Endodermal cell (in vitro differentiated cells): Measurements from ENCODE around the gene AFF3. TPM values are rescaled to one million over a fixed set of nuclear protein-coding genes. Genes with fewer than 3 reads are reported as not detected.

Source experiments
- DNase-seq: peaks from one replicate; pipeline ENCODE4 v3.0.0-alpha.2; 2017
- H3K27ac ChIP-seq: 2 replicates; pipeline ENCODE4 v1.5.1; 2013; ENCODE audit warnings: mild to moderate bottlenecking, low read depth, low read length, moderate library complexity
- H3K27me3 ChIP-seq: 2 replicates; pipeline ENCODE4 v1.6.1; 2013; ENCODE audit warnings: mild to moderate bottlenecking, low read length, moderate library complexity; ENCODE audit not compliant: insufficient read depth, control insufficient read depth, poor library complexity, severe bottlenecking
- H3K36me3 ChIP-seq: 2 replicates; pipeline ENCODE4 v1.7.0; 2013; ENCODE audit warnings: mild to moderate bottlenecking, low read length, moderate library complexity; ENCODE audit not compliant: control insufficient read depth, insufficient read depth
- H3K4me1 ChIP-seq: one replicate; pipeline ENCODE4 v1.7.0; 2013; ENCODE audit warnings: low read length; ENCODE audit not compliant: control insufficient read depth, insufficient read depth
- H3K4me3 ChIP-seq: 2 replicates; pipeline ENCODE4 v1.5.1; 2013; ENCODE audit warnings: mild to moderate bottlenecking, low read length, moderate library complexity
- H3K9ac ChIP-seq: 2 replicates; pipeline ENCODE4 v1.6.1; 2013; ENCODE audit warnings: mild to moderate bottlenecking, low read length, moderate library complexity; ENCODE audit not compliant: poor library complexity, severe bottlenecking; ENCODE audit errors: extremely low read depth
- H3K9me3 ChIP-seq: 2 replicates; pipeline ENCODE4 v1.6.1; 2013; ENCODE audit warnings: mild to moderate bottlenecking, low read length, moderate library complexity; ENCODE audit not compliant: control insufficient read depth
- H3K27ac Mint-ChIP-seq: 2 replicates; pipeline ENCODE4 v1.8.0; 2020; ENCODE audit warnings: mixed read lengths
- H3K27me3 Mint-ChIP-seq: 2 replicates; pipeline ENCODE4 v1.8.0; 2021; ENCODE audit warnings: mild to moderate bottlenecking, mixed read lengths; ENCODE audit not compliant: insufficient read depth
- H3K36me3 Mint-ChIP-seq: 2 replicates; pipeline ENCODE4 v1.8.0; 2020; ENCODE audit warnings: low read depth, mixed read lengths
- H3K4me1 Mint-ChIP-seq: 2 replicates; pipeline ENCODE4 v1.8.0; 2020; ENCODE audit warnings: mixed read lengths
- H3K4me3 Mint-ChIP-seq: 2 replicates; pipeline ENCODE4 v1.8.0; 2020; ENCODE audit warnings: mild to moderate bottlenecking, moderate library complexity, mixed read lengths
- H3K9me3 Mint-ChIP-seq: 2 replicates; pipeline ENCODE4 v1.8.0; 2020; ENCODE audit warnings: mild to moderate bottlenecking, mixed read lengths
- WGBS, 2 experiments: methylation state at CpG; one replicate each; pipeline versions ENCODE4 v1.1.5 to v1.1.7; 2013; ENCODE audit warnings: missing lambda C conversion rate in 2 of 2, mixed read lengths in 1 of 2; ENCODE audit not compliant: insufficient coverage in 1 of 2, insufficient read length in 1 of 2; 5-methylcytosine and 5-hydroxymethylcytosine counted together
- total RNA-seq, 2 donors: library from RNA; stranded (reverse); fragmentation: NEBNext Ultra II Directional in 1 of 2; extraction: Animal tissue kit (Norgen Biotek cat#: 25700) in 1 of 2; gene quantifications; 2 replicates in 1 of 2; 3 replicates in 1 of 2; pipeline ENCODE4 v1.2.1, GENCODE V29; 2021
- TF ChIP-seq, protein P1 (sequence below): fragments of 200-600 bp; sonication (generic); conservative IDR thresholded peaks from 2 replicates; pipeline ENCODE4 v1.5.0; 2021; ENCODE audit warnings: antibody characterized with exemption, mild to moderate bottlenecking

Gene AFF3
- total RNA-seq, 2 donors from 2014 or later = 0.62 to 0.73 TPM

GRCh38 chr2:99810225-99810624 is 332.2 kb downstream of the AFF3 start:
- TF ChIP-seq, protein P1, sequence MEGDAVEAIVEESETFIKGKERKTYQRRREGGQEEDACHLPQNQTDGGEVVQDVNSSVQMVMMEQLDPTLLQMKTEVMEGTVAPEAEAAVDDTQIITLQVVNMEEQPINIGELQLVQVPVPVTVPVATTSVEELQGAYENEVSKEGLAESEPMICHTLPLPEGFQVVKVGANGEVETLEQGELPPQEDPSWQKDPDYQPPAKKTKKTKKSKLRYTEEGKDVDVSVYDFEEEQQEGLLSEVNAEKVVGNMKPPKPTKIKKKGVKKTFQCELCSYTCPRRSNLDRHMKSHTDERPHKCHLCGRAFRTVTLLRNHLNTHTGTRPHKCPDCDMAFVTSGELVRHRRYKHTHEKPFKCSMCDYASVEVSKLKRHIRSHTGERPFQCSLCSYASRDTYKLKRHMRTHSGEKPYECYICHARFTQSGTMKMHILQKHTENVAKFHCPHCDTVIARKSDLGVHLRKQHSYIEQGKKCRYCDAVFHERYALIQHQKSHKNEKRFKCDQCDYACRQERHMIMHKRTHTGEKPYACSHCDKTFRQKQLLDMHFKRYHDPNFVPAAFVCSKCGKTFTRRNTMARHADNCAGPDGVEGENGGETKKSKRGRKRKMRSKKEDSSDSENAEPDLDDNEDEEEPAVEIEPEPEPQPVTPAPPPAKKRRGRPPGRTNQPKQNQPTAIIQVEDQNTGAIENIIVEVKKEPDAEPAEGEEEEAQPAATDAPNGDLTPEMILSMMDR = no peak
- no peaks in the 10 kb centered on the region for H3K4me1 Mint-ChIP-seq
- H3K36me3 Mint-ChIP-seq = no peaks in the 10 kb centered on the region
- no peaks in the 10 kb centered on the region for H3K9me3 ChIP-seq
- 88% methylated on average over 4 of the region's 4 CpGs; no CpG with 5 or more reads in 1 of the 2 experiments for WGBS, 2 experiments
- peaks cover 4% of the 10 kb centered on the region for H3K27me3 Mint-ChIP-seq
- H3K4me1 ChIP-seq = no peaks in the 10 kb centered on the region
- DNase-seq = no peak
- H3K9ac ChIP-seq = no peak overlapping the region
- no peaks in the 10 kb centered on the region for H3K36me3 ChIP-seq
- no peak overlapping the region for H3K27ac ChIP-seq
- H3K4me3 ChIP-seq = no peak overlapping the region
- H3K4me3 Mint-ChIP-seq = no peak overlapping the region
- no peak overlapping the region for H3K27ac Mint-ChIP-seq
- H3K9me3 Mint-ChIP-seq = no peaks in the 10 kb centered on the region
- no peaks in the 10 kb centered on the region for H3K27me3 ChIP-seq

DNA sequence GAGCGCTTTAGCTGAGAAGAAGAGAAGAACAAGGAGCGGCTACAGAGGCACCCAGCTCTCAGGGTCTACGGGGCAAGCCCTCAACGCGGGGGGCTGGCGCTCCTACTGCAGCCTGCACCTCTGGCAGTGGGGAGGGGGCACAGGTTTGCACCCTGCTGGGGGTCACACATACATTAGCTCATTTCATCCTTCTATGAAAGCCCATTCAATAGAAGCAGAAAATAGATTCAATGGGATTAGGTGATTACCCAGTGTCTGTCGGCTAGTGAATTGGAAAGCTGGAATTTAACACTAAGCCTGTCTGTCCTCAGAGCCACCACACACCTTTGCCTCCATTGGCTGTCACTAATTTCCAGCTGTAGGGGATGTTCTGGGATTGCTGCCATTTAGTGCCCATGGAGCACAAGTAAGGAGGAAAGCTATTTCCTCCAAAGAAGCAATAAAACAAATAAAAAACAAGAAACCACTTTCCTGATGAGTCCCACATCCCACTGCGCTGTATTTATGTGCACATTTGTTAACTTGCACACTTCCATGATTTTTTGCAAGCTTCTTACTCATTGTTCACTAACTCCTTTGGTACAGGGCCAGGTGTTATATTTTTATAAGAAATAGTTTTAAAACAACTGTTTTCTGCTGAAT is 333.0 kb downstream of the AFF3 start:
- TF ChIP-seq, protein P1 = no peak
- no peaks in the 10 kb centered on the region for H3K4me1 ChIP-seq
- peaks cover 4% of the 10 kb centered on the region for H3K27me3 Mint-ChIP-seq
- no peak overlapping the region for H3K27ac ChIP-seq
- no peaks in the 10 kb centered on the region for H3K9me3 Mint-ChIP-seq
- H3K27ac Mint-ChIP-seq = no peak overlapping the region
- no peaks in the 10 kb centered on the region for H3K36me3 ChIP-seq
- no peak for DNase-seq
- 84 to 87% methylated on average over 6 to 8 of the region's 8 CpGs for WGBS, 2 experiments
- H3K9me3 ChIP-seq = no peaks in the 10 kb centered on the region
- no peak overlapping the region for H3K4me3 ChIP-seq
- no peak overlapping the region for H3K9ac ChIP-seq
- no peaks in the 10 kb centered on the region for H3K27me3 ChIP-seq
- no peaks in the 10 kb centered on the region for H3K36me3 Mint-ChIP-seq
- H3K4me3 Mint-ChIP-seq = no peak overlapping the region
- H3K4me1 Mint-ChIP-seq = no peaks in the 10 kb centered on the region

- Histone ChIP-seq H3K27ac (peak overlapping the region; percentile 50), H3K9ac (no peak overlapping the region), H3K9me3 (no peaks in the 10 kb centered on the region), H3K4me3 (no peak overlapping the region), H3K4me1 (no peaks in the 10 kb centered on the region), H3K27me3 (no peaks in the 10 kb centered on the region), H3K36me3 (no peaks in the 10 kb centered on the region)
- Mint-ChIP-seq H3K27me3 (peaks cover 4% of the 10 kb centered on the region), H3K36me3 (no peaks in the 10 kb centered on the region), H3K27ac (no peak overlapping the region), H3K9me3 (no peaks in the 10 kb centered on the region), H3K4me3 (no peak overlapping the region), H3K4me1 (no peaks in the 10 kb centered on the region)
- TF ChIP-seq, protein P1 = no peak
- no peak for DNase-seq
- 89 to 90% methylated on average over 4 of the region's 4 CpGs for WGBS, 2 experiments
Measured at GRCh38 chr2:99808361-99809200, 333.8 kb downstream of the AFF3 start.
